Coronary artery (tissue), 2 donors: ENCODE measurements around the gene PCLAF.
"Not testable (repeated sequence)": the region's sequence is repeated elsewhere in the genome, so short reads cannot be mapped to it uniquely, and the experiment has no call there.

ENCODE experiments used
- DNase-seq: peaks from one replicate; pipeline ENCODE4 v3.0.0-alpha.2; 2017; ENCODE audit warnings: low spot score
- H3K27ac ChIP-seq, 2 donors: fragments of 200-600 bp; sonication (generic); one replicate each; pipeline ENCODE4 v1.5.1; 2016 to 2019
- H3K4me3 ChIP-seq: fragments of 200-600 bp; sonication (generic); 2 replicates; pipeline ENCODE4 v1.5.1; 2016; ENCODE audit warnings: mild to moderate bottlenecking, moderate library complexity
- CTCF ChIP-seq: fragments of 200-600 bp; sonication (generic); IDR thresholded peaks from one replicate; pipeline ENCODE4 v1.5.1; 2019; ENCODE audit warnings: antibody characterized with exemption

The PCLAF gene

GRCh38 chr15:64422697-64423096 lies 41.5 kb upstream of the PCLAF start:
- TF ChIP-seq CTCF = no peak
- H3K4me3 ChIP-seq = no peak overlapping the region
- no peak overlapping the region for H3K27ac ChIP-seq
- no peak for DNase-seq

- Histone ChIP-seq H3K27ac (no peak overlapping the region), H3K4me3 (no peak overlapping the region)
- TF ChIP-seq CTCF = no peak
- no peak for DNase-seq
Measured at GRCh38 chr15:64412216-64412615, 31.0 kb upstream of the PCLAF start.

- no peak for TF ChIP-seq CTCF
- H3K4me3 ChIP-seq = no peak overlapping the region
- no peak overlapping the region for H3K27ac ChIP-seq
- no peak for DNase-seq
Measured at GRCh38 chr15:64400583-64400982, 19.3 kb upstream of the PCLAF start.

- Histone ChIP-seq H3K27ac (no peak overlapping the region), H3K4me3 (no peak overlapping the region)
- no peak for DNase-seq
- TF ChIP-seq CTCF = no peak
Measured at GRCh38 chr15:64398575-64398974, 17.3 kb upstream of the PCLAF start.

GRCh38 chr15:64396789-64397188 lies 15.5 kb upstream of the PCLAF start:
- DNase-seq = no peak
- no peak for TF ChIP-seq CTCF
- Histone ChIP-seq H3K4me3 (no peak overlapping the region), H3K27ac (no peak overlapping the region)

DNA sequence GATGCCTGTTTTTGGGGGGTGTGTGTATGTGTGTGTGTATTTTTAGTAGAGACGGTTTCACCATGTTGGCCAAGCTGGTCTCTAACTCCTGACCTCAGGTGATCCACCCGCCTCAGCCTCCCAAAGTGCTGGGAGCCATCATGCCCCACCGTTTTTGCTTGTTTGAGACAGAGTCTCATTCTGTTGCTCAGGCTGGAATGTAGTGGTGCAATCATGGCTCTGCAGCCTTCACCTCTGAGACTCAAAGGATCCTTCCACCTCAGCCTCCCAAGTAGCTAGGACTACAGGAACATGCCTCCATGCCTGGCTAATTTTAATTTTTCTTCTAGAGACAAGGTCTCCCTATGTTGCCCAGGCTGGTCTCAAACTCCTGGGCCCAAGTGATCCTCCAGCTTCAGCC lies 11.2 kb upstream of the PCLAF start:
- DNase-seq, H3K27ac ChIP-seq, H3K4me3 ChIP-seq: not testable (repeated sequence)

DNA sequence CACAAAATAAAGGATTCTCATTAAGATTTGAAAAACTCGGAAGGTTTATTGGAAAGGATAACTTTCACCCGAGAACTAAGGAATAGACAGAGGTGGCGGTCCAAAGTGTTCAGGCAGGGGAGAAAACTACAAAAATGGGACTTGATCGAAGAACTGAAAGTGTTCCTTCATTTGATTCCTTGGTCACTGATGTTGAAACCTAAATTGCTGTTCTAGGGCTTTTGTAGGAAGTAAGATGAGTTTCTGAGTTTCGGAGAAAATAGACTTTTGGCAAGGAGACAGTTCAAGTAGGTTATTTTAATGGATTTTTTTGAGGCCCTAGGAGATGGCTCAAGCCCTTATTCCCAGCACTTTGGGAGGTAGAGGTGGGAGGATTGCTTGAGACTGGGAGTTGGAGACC lies 7.8 kb upstream of the PCLAF start:
- no peak for TF ChIP-seq CTCF
- DNase-seq = no peak
- H3K4me3 ChIP-seq = peak overlapping the region; percentile 93
- no peak overlapping the region for H3K27ac ChIP-seq

- Histone ChIP-seq H3K4me3 (peak within 1 kb of the TSS; percentile 93), H3K27ac (peak within 1 kb of the TSS; percentile 19 to 84)
- TF ChIP-seq CTCF = no peak
- peak; percentile 95 for DNase-seq
Measured at GRCh38 chr15:64387562-64388168, 6.4 kb upstream of the PCLAF start, which contains the start of gene TRIP4. TSS of gene TRIP4 (plus strand) at chr15:64387836. CDS start at chr15:64387864, 28 bp downstream.
